Naive thymus-derived CD8-positive, alpha-beta T cell (primary cell): ENCODE results near the gene HDAC4. TPM values are rescaled to one million over a fixed set of nuclear protein-coding genes. Genes with fewer than 3 reads are reported as not detected.

Experiments
- ATAC-seq, 2 donors: fragments of 150-1000 bp; cut with Tn5 transposase in 1 of 2; sonication (Bioruptor Pico), chemical (Tn5 transposase) in 1 of 2; 1 replicate in 1 of 2; 2 replicates in 1 of 2; pipeline ENCODE4 v1.10.0; 2021; ENCODE audit warnings: mild to moderate bottlenecking in 2 of 2, moderate library complexity in 2 of 2
- POLR2A ChIA-PET: fragments of 350-600 bp; sonication (Branson Sonifier 250); formaldehyde crosslinking; loops from one replicate; lab custom pipeline; 2021; ENCODE audit warnings: antibody characterized with exemption; lab: Charles Lee
- DNase-seq, 10 donors: peaks; one replicate each; pipeline versions ENCODE4 v3.0.0 to v3.0.0-alpha.2; 2020 to 2022
- H3K27ac Mint-ChIP-seq, 10 donors: one replicate each; pipeline ENCODE4 v1.8.0; 2020 to 2022; ENCODE audit warnings: mild to moderate bottlenecking in 10 of 10, mixed read lengths in 10 of 10, moderate library complexity in 4 of 10, inconsistent platforms in 1 of 10
- H3K27me3 Mint-ChIP-seq, 5 donors: one replicate each; pipeline ENCODE4 v1.8.0; 2021 to 2022; ENCODE audit warnings: mixed read lengths in 5 of 5
- H3K36me3 Mint-ChIP-seq, 3 donors: one replicate each; pipeline ENCODE4 v1.8.0; 2020 to 2022; ENCODE audit warnings: mixed read lengths in 3 of 3, mild to moderate bottlenecking in 2 of 3, inconsistent platforms in 1 of 3
- H3K4me1 Mint-ChIP-seq, 4 donors: one replicate each; pipeline ENCODE4 v1.8.0; 2021 to 2022; ENCODE audit warnings: mixed read lengths in 4 of 4
- H3K4me3 Mint-ChIP-seq, 10 donors: one replicate each; pipeline ENCODE4 v1.8.0; 2020 to 2022; ENCODE audit warnings: mild to moderate bottlenecking in 10 of 10, mixed read lengths in 10 of 10, moderate library complexity in 6 of 10, inconsistent platforms in 1 of 10
- H3K9me3 Mint-ChIP-seq, 9 donors: one replicate each; pipeline ENCODE4 v1.8.0; 2020 to 2022; ENCODE audit warnings: mixed read lengths in 9 of 9, mild to moderate bottlenecking in 3 of 9, inconsistent platforms in 1 of 9, moderate library complexity in 1 of 9
- polyA plus RNA-seq, 3 donors: library from polyadenylated mRNA; unstranded; fragments of 300-500 nt; fragmentation: Illumina TruSeq; gene quantifications; one replicate each; pipeline ENCODE4 v1.2.3, GENCODE V29; 2021
- total RNA-seq, 8 experiments: library from RNA in 2 of 8; stranded (reverse) in 2 of 8; gene quantifications; one replicate each; pipeline ENCODE4 v1.2.3 and lab custom pipeline; 2021 to 2026

Gene HDAC4
- total and polyA plus RNA-seq, 5 experiments from 2014 or later, result 2.8 to 37.3 (median 10.1) TPM

DNA sequence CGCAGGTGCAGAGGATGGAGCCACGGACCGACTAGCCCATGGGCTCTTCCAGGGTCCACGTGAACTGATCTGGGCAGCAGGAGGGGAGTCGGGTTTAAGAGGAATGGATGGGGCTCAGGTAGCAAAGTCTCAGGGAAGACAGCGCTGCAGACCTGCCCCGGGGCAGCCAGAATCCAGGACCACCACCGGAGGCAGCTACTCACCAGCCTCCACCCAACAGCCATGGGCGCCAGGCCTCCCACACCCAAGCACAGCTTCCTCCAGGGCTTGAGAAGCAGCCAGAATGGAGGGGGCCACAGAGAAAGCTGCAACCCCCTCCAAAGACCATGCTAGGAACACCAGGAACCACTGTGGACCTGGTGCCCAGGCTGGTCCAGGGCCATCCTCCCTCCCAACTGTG, 388.6 kb downstream of the HDAC4 start:
- H3K36me3 Mint-ChIP-seq, result no peaks in the 10 kb centered on the region
- no peak overlapping the region for H3K4me3 Mint-ChIP-seq
- H3K27me3 Mint-ChIP-seq, result peaks cover 6 to 37% (median 26%) of the 10 kb centered on the region in 5 donors
- DNase-seq (no peak), ATAC-seq (no peak)
- no peaks in the 10 kb centered on the region for H3K4me1 Mint-ChIP-seq
- H3K27ac Mint-ChIP-seq, result no peak overlapping the region
- H3K9me3 Mint-ChIP-seq, result no peaks in the 10 kb centered on the region
- POLR2A ChIA-PET, result no interaction called here

- H3K4me3 Mint-ChIP-seq, result no peak overlapping the region
- peaks cover 6 to 49% (median 29%) of the 10 kb centered on the region in 5 donors for H3K27me3 Mint-ChIP-seq
- POLR2A ChIA-PET, result no interaction called here
- no peak for ATAC-seq
- no peak for DNase-seq
- H3K9me3 Mint-ChIP-seq, result no peaks in the 10 kb centered on the region
- no peak overlapping the region for H3K27ac Mint-ChIP-seq
- no peaks in the 10 kb centered on the region for H3K36me3 Mint-ChIP-seq
- H3K4me1 Mint-ChIP-seq, result no peaks in the 10 kb centered on the region
These were observed 391.2 kb downstream of the HDAC4 start for GRCh38 chr2:239009589-239009961.

DNA sequence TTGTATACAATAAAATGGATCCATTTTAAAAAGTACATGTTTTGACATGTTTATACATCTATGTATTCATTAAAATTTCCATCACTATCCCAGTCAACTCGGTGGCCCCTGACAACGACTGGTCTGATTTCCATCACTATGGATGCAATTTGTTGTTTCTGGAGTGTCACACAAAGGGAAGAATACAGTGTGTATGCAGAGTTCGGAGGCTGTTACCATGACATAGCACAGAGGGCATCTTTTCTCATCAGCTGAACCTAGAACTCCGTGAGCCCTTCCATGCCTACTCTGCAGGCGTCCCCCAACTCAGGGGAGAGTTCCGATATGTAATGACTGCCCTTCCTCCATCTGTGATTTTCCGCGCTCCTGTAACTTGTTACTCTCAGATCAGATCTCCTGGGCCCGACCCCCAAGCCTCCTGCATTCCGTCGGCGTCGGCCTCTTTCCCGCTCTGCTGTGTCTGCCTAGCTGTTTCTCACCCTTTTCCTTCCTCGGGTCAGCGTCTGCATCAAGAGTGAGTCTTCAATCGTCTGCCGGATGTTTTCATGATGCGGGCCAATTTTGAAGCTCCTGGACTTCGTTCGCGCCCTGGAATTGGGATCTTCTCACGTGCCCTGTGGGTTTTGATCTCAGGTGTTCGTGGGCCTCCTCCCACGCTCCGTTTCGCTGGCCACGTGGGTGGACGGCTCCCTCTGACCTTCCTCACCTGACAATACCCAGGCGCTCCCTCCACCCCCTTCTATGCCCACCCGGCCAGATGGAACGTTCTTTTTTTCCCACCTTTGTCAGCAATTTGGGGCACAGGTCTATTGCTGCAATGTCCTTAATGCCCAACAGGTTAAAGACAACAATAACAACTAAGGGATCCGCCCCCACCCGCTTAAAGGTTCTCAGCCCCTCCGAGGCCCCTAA, 391.9 kb downstream of the HDAC4 start:
- Mint-ChIP-seq H3K4me3 (no peak overlapping the region), H3K27me3 (peaks cover 6 to 55% (median 34%) of the 10 kb centered on the region in 5 donors), H3K4me1 (no peaks in the 10 kb centered on the region), H3K9me3 (no peaks in the 10 kb centered on the region), H3K27ac (no peak overlapping the region), H3K36me3 (peaks cover 0 to 3% (median 0%) of the 10 kb centered on the region in 3 donors)
- no peak for ATAC-seq
- POLR2A ChIA-PET, result no interaction called here
- no peak for DNase-seq

- ATAC-seq, result no peak
- no peaks in the 10 kb centered on the region for H3K4me1 Mint-ChIP-seq
- POLR2A ChIA-PET, result no interaction called here
- DNase-seq, result no peak
- no peak overlapping the region for H3K4me3 Mint-ChIP-seq
- no peak overlapping the region for H3K27ac Mint-ChIP-seq
- H3K9me3 Mint-ChIP-seq, result no peaks in the 10 kb centered on the region
- H3K27me3 Mint-ChIP-seq, result peaks cover 6 to 57% (median 34%) of the 10 kb centered on the region in 5 donors
- H3K36me3 Mint-ChIP-seq, result peaks cover 0 to 4% (median 0%) of the 10 kb centered on the region in 3 donors
These were observed 392.8 kb downstream of the HDAC4 start for GRCh38 chr2:239008004-239008403.

DNA sequence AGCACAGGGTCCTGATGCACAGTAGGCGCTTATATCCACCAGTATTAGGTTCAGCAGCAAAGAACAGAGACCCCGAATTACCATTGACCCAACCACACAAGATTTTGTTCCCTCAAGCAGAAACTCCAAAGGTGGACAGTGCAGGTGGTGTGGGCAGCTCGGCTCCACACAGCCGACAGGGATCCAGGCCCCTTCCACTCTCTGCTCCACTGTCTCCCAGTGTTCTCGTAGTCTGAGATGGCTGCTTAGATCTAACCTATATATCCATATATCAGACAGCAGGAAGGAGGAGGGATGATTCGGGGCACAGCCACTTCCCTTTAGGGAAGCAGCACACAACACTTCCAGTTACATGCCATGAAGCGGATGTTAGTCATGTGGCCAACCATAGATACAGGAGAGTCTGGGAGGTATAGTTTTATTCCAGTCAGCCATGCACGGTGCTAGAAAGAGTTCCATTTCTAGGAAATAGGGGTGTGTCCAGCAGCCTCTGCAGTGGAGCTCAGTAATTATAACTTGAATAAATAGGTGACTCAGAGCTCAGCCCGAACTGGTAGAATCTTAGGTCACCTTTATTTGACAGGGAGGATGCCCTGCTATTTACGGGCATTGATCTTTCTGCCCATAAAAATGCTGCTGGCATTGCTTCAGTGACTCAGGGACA, 394.1 kb downstream of the HDAC4 start:
- H3K27ac Mint-ChIP-seq, result no peak overlapping the region
- H3K36me3 Mint-ChIP-seq, result peaks cover 0 to 16% (median 0%) of the 10 kb centered on the region in 3 donors
- peaks cover 8 to 68% (median 25%) of the 10 kb centered on the region in 5 donors for H3K27me3 Mint-ChIP-seq
- DNase-seq (no peak), ATAC-seq (no peak)
- peaks cover 0 to 11% (median 7%) of the 10 kb centered on the region in 9 donors for H3K9me3 Mint-ChIP-seq
- no peaks in the 10 kb centered on the region for H3K4me1 Mint-ChIP-seq
- POLR2A ChIA-PET, result no interaction called here
- H3K4me3 Mint-ChIP-seq, result no peak overlapping the region

GRCh38 chr2:239005586-239005985, 395.2 kb downstream of the HDAC4 start:
- H3K27ac Mint-ChIP-seq, result no peak overlapping the region
- H3K9me3 Mint-ChIP-seq, result peaks cover 0 to 22% (median 11%) of the 10 kb centered on the region in 9 donors
- DNase-seq (no peak), ATAC-seq (no peak)
- no peak overlapping the region for H3K4me3 Mint-ChIP-seq
- H3K27me3 Mint-ChIP-seq, result peaks cover 8 to 71% (median 25%) of the 10 kb centered on the region in 5 donors
- POLR2A ChIA-PET, result no interaction called here
- no peaks in the 10 kb centered on the region for H3K4me1 Mint-ChIP-seq
- peaks cover 0 to 21% (median 0%) of the 10 kb centered on the region in 3 donors for H3K36me3 Mint-ChIP-seq

GRCh38 chr2:239004274-239005015, 396.4 kb downstream of the HDAC4 start:
- Mint-ChIP-seq H3K4me3 (no peak overlapping the region), H3K27ac (no peak overlapping the region), H3K4me1 (no peaks in the 10 kb centered on the region), H3K27me3 (peaks cover 6 to 64% (median 25%) of the 10 kb centered on the region in 5 donors), H3K36me3 (peaks cover 0 to 21% (median 0%) of the 10 kb centered on the region in 3 donors), H3K9me3 (peaks cover 0 to 22% (median 11%) of the 10 kb centered on the region in 9 donors)
- DNase-seq, result no peak
- no peak for ATAC-seq
- POLR2A ChIA-PET, result no interaction called here

DNA sequence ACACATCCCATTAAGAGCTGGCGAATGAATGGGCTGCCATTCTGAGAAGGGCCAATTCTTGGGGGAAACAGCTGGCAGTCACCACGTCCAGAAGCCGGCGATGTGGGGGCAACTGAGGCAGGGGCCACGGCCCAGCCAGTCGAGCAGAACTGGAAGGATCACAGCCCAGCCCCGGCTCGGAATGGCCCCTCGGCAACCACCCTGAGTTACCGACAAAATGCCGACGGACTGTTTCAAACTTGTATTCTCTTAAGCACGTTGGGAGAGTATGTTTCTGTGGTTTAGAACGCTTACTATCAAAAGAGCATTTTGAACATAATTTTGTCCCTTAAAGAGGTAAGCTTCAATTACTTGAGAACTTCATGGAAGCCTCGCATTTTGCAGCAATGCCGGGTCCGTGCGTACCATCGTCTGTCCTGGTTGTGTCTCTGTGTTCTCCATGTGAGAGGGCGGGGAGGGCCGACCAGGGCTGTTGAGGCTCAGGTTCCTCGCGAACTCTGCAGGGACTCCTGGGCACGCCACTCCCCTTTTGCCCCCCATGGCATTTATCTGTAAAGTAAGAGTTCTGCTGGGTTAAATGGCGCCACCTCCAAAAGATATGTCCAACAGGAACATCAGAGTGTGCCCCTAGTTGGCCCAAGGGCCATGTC, 397.1 kb downstream of the HDAC4 start:
- DNase-seq (no peak), ATAC-seq (no peak)
- Mint-ChIP-seq H3K9me3 (peaks cover 0 to 22% (median 11%) of the 10 kb centered on the region in 9 donors), H3K27ac (no peak overlapping the region), H3K4me3 (no peak overlapping the region), H3K27me3 (peaks cover 5 to 58% (median 24%) of the 10 kb centered on the region in 5 donors), H3K36me3 (peaks cover 0 to 21% (median 0%) of the 10 kb centered on the region in 3 donors), H3K4me1 (no peaks in the 10 kb centered on the region)
- POLR2A ChIA-PET, result no interaction called here

DNA sequence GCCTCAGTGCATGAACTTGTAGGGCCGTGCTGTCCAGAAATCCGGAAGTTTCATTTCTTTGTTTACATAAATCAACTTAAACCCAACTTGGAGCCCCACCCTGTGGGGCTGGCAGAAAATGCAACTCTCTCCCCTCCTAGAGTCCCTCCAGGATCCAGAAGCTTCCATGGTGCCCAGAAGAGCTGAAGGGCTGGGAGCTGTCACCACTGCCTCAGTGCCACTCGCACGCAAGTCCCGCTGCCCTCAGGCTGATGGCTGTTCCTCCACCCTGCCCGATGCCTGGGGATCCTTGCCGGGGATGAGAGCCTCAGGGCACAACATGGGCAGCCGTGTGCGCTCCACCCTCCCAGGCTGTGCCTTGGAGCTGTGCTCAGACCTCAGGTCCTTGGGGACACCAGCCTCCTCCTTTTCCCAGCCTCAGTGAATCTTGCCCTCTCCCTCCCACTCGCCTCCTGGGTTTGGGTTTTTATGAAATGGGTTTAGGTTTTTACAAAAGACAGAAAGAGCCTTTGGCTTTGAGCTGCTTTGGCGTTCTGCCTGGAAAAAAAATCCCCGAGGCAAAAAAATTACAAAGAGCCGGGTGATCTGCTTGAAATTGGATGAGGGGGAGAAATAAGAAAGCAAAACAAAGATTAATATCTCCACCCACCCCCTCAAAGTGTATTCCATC, 397.7 kb downstream of the HDAC4 start:
- ATAC-seq (no peak), DNase-seq (no peak)
- Mint-ChIP-seq H3K4me3 (no peak overlapping the region), H3K4me1 (no peaks in the 10 kb centered on the region), H3K36me3 (peaks cover 0 to 21% (median 0%) of the 10 kb centered on the region in 3 donors), H3K27ac (no peak overlapping the region), H3K9me3 (peaks cover 0 to 22% (median 11%) of the 10 kb centered on the region in 9 donors), H3K27me3 (peaks cover 2 to 58% (median 22%) of the 10 kb centered on the region in 5 donors)
- POLR2A ChIA-PET, result no interaction called here

DNA sequence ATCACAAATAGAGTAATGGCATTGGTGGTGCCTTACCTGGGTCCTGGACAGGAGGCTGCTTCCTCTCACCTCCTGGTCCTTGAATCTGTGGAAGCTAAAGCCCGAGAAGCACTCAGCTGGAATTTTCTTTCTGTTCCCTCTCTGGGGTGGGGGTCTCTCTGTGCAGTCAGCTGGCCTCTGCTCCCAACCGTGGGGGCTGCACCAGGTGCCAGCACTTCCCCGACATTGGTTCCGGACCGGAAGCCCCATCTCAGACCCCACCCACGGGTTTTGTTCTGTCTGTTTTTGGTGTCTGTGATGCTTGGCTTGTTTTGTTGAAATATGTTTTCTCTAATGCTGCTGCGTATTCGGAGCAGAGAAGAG, 398.2 kb downstream of the HDAC4 start:
- Mint-ChIP-seq H3K27me3 (peaks cover 2 to 59% (median 23%) of the 10 kb centered on the region in 5 donors), H3K4me1 (no peaks in the 10 kb centered on the region), H3K9me3 (peaks cover 0 to 22% (median 11%) of the 10 kb centered on the region in 9 donors), H3K36me3 (peaks cover 0 to 21% (median 0%) of the 10 kb centered on the region in 3 donors), H3K4me3 (no peak overlapping the region), H3K27ac (no peak overlapping the region)
- no peak for ATAC-seq
- DNase-seq, result no peak
- POLR2A ChIA-PET, result no interaction called here

GRCh38 chr2:239001794-239002193, 399.0 kb downstream of the HDAC4 start:
- POLR2A ChIA-PET, result no interaction called here

More at GRCh38 chr2:239001794-239002193, 399.0 kb downstream of the HDAC4 start:
- ATAC-seq (no peak), DNase-seq (no peak)
- H3K27me3 Mint-ChIP-seq, result peaks cover 2 to 60% (median 19%) of the 10 kb centered on the region in 5 donors
- H3K36me3 Mint-ChIP-seq, result peaks cover 0 to 21% (median 0%) of the 10 kb centered on the region in 3 donors
- H3K9me3 Mint-ChIP-seq, result peaks cover 0 to 22% (median 11%) of the 10 kb centered on the region in 9 donors
- H3K4me3 Mint-ChIP-seq, result no peak overlapping the region
- no peak overlapping the region for H3K27ac Mint-ChIP-seq
- H3K4me1 Mint-ChIP-seq, result no peaks in the 10 kb centered on the region
